Neuron (in vitro differentiated cells): Measurements from ENCODE around the gene RANBP3L.

Experiments
- H2AFZ ChIP-seq: one replicate; pipeline ENCODE4 v1.6.1; 2013; ENCODE audit warnings: low read depth, mild to moderate bottlenecking, inconsistent platforms, low read length, moderate library complexity
- H3K27me3 ChIP-seq: one replicate; pipeline ENCODE4 v1.6.1; 2013; ENCODE audit warnings: low read length; ENCODE audit not compliant: insufficient read depth
- H3K36me3 ChIP-seq: one replicate; pipeline ENCODE4 v1.6.1; 2013; ENCODE audit warnings: low read length; ENCODE audit not compliant: insufficient read depth
- H3K4me1 ChIP-seq: one replicate; pipeline ENCODE4 v1.6.1; 2013; ENCODE audit warnings: low read length; ENCODE audit not compliant: insufficient read depth
- H3K4me3 ChIP-seq: 2 replicates; pipeline ENCODE4 v1.5.1; 2013; ENCODE audit warnings: mild to moderate bottlenecking, low read length, moderate library complexity
- H3K9me3 ChIP-seq: one replicate; pipeline ENCODE4 v1.6.1; 2013; ENCODE audit warnings: low read length

Gene RANBP3L

DNA sequence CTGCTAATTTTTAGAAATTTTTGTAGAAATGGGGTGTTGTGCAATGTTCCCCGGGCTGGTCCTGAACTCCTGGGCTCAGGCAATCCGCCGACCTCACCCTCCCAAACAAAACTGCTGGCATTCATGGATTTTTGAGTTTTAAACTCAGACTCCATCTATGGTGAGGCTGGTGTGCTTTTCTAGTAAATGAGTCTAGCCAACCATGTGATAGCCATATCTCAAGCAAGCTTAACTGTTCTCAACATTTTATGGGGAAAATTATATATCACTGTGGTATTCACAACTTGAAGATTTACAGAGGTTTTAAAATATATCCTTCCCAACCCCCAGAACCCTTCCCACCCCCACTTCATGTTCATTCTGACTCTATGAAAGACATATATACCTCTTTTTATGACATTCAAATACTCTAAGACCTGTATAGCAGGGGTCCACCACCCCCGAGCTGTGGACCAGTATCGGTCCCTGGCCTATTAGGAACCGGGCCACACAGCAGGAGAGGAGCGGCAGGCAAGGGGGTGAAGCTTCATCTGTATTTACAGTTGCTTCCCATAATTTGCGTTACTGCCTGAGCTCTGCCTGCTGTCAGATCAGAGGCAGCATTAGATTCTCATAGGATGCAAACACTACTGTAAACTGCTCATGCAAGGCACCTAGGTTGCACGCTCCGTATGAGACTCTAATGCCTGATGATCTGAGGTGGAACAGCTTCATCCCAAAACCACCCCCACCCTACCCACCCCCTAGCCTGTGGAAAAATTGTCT lies 55.5 kb downstream of the RANBP3L start:
- H3K4me1 ChIP-seq, result peaks cover 4% of the 10 kb centered on the region
- H3K9me3 ChIP-seq, result peaks cover 5% of the 10 kb centered on the region
- no peaks in the 10 kb centered on the region for H3K36me3 ChIP-seq
- H2AFZ ChIP-seq, result no peak overlapping the region
- no peak overlapping the region for H3K4me3 ChIP-seq
- no peaks in the 10 kb centered on the region for H3K27me3 ChIP-seq

DNA sequence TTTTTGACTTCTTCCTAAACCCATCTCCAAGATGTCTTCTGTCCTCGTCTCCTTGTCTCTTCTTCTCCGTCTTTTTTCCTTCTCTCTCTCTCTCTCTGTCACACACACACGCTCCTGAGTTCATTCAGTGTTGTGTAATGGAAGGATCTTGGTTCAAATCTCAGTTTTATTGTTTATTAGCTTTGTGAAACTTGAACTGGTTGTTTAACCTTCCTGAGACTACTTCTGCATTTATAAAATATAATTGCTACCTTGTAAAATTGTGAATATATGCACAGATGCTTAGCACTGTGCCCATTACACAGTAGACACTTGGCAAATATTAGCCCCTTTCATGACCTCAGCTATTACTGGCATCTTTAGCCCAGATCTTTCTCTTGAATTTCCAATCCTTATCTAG lies 57.6 kb downstream of the RANBP3L start:
- Histone ChIP-seq H3K4me3 (no peak overlapping the region), H3K4me1 (peaks cover 19% of the 10 kb centered on the region), H3K9me3 (peaks cover 5% of the 10 kb centered on the region), H3K27me3 (no peaks in the 10 kb centered on the region), H2AFZ (no peak overlapping the region), H3K36me3 (no peaks in the 10 kb centered on the region)

DNA sequence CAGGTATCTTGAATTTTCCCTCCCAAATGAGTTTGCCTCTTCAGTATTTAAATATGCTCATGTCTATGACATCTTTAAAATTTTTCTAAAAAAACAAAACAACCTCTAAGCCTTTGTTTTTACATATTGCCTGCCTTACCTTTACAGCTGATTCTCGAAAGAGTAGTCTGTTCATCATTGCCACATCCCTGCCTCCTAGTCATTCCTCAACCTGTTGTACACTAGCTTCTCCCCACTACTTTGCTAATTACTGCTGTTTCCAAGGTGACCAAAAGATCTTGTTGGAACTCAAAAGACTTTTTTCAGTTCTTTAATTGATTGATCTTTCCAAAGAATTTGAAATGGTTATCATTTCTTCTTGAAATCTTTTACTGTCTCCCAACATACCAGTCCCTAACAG lies 58.0 kb downstream of the RANBP3L start:
- H3K36me3 ChIP-seq, result no peaks in the 10 kb centered on the region
- no peak overlapping the region for H3K4me3 ChIP-seq

DNA sequence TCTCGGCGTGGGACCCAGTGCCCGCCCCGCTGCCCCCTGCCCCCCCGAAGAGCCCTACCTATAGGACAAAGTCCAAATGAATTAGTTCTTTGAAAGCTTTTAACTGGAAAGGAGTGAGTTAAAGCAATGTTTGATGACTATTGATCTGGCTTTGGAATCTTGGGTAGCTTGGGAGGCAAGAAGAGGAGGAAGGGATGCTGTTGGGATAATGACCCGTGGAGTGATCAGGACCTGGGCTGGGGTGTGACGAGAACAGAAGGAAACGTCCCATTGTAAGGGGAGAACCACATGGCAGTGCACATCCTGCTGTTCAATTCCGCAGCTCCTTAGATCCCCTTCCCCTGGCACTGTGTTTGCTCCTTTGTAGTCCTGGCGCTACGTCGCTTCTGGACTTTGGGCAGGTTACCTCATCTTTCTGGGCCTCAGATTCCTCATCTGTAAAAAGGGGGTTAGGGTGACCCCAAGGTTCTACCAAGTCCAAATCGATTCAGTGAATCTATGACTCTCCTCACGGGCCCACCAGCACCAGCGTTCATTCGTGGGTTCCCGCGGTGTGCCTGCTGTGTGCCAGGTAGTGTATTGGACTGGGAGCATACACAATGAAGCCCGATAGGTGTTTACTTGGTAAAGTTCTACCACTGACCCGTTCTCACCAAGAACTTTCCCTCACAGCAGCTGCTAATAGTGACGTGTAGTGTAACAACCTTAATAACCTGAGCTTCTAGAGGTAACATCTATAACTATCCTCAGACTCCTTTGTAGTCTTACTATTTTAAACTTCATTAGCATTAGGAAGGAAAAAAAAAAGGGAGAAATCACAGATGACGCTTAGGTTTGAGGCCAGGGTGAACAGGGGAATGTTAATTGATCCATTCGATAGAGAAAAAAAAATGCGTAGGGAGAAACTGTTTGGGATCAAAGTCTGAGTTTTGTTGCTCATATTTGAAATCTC lies 58.9 kb downstream of the RANBP3L start:
- Histone ChIP-seq H3K36me3 (no peaks in the 10 kb centered on the region), H3K9me3 (peaks cover 5% of the 10 kb centered on the region), H3K4me1 (peaks cover 29% of the 10 kb centered on the region), H3K27me3 (no peaks in the 10 kb centered on the region), H3K4me3 (peak overlapping the region; percentile 91), H2AFZ (no peak overlapping the region)

More for the DNA sequence above, 58.0 kb downstream of the RANBP3L start:
- Histone ChIP-seq H3K9me3 (peaks cover 5% of the 10 kb centered on the region), H2AFZ (no peak overlapping the region), H3K4me1 (peaks cover 21% of the 10 kb centered on the region), H3K27me3 (no peaks in the 10 kb centered on the region)

DNA sequence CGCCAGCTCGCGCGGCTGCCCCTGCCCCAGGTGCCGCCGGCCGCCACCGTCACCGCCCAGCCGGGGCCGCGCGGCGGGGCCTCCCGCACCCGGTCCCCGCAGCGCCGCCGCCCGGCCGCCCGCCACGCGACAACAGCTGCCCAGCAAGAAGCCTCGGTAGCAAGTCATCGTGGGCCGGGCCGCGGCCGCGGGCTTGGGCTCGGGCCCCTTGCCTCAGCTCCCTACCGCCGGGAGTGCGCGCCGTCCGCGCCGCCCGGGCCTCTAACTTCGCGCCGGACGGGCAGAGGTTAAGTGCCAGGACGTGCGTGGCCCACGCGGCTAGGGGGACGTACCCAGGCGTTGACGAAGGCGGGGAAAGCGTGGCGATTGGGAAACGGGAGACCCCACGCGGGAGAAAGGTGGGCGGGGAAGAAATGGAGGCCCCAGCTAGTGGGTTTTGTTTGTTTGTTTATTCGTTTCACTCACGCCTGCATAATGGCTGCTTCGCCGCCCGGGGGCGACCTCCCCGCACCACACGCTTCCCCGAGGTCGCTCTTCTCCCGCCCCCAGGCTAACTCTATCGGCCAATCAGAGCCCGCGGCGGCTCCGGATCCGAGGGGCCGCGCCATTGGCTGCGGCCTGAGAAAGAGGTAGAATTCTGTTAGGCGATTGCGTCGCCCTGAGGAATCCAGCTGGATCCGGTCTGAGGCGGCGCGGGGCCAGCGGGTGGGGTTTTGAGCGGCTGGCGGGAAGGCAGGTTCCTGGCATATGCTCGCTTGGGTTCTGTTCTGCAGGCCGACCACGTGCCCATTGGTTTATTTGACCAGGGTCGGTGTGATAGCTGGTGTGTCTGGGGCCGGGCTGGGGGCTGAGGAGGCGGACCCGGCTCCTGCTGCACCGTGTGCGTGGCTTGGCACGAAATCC lies 59.8 kb downstream of the RANBP3L start, which contains the start of gene NADK2:
NADK2 (minus strand) TSS at position 295 of the 903 bp plus-strand sequence; CDS start at position 168, 127 bp downstream.
- Histone ChIP-seq H3K36me3 (no peaks in the 10 kb centered on the region), H2AFZ (no peak within 1 kb of the TSS), H3K4me3 (peak within 1 kb of the TSS; percentile 91), H3K4me1 (peaks cover 37% of the 10 kb centered on the region), H3K27me3 (no peaks in the 10 kb centered on the region), H3K9me3 (peaks cover 5% of the 10 kb centered on the region)

DNA sequence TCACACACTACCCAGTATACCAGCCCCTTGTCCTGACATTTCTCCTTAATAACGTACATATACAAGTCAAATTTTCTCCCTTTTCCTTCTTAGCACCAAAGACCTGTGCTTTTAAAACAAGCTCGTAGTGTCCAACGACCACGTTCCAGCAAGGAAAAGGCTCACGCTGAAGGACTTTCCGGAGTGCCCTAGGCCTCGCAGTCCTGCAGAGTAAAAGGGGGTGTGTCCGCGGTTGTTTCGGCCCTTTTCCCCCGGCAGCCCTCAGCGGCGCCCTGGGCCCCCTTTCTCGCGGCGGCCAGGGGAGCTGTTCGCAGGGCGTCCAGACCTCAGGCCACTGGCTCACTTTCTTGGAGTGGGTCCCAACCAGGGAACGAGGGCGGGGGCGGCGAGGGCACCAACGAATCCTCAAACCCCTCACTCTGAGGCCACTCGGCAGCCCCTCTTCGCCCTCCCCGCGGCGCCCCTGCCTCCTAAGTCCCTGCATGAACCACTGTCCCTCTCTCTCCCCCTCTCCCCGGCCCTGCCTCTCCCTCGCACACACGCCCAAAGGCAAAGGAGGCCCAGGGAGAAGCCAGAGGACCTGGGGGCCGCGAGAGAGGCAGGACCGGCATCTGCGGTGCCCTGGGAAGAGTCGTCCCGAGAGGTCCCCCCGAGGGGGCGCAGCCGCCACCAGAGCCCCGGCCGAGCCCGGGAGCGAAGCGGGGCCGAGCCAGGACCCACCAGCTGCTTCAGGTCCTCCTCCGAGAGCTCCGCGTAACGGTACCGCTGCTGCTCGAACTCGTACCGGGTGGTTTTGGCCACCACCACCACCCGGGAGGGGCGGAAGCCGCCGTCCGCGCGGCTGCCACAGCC lies 60.7 kb downstream of the RANBP3L start:
- Histone ChIP-seq H3K4me1 (peaks cover 37% of the 10 kb centered on the region), H3K27me3 (no peaks in the 10 kb centered on the region), H3K36me3 (no peaks in the 10 kb centered on the region), H2AFZ (no peak overlapping the region), H3K9me3 (peaks cover 6% of the 10 kb centered on the region), H3K4me3 (peak overlapping the region; percentile 91)

DNA sequence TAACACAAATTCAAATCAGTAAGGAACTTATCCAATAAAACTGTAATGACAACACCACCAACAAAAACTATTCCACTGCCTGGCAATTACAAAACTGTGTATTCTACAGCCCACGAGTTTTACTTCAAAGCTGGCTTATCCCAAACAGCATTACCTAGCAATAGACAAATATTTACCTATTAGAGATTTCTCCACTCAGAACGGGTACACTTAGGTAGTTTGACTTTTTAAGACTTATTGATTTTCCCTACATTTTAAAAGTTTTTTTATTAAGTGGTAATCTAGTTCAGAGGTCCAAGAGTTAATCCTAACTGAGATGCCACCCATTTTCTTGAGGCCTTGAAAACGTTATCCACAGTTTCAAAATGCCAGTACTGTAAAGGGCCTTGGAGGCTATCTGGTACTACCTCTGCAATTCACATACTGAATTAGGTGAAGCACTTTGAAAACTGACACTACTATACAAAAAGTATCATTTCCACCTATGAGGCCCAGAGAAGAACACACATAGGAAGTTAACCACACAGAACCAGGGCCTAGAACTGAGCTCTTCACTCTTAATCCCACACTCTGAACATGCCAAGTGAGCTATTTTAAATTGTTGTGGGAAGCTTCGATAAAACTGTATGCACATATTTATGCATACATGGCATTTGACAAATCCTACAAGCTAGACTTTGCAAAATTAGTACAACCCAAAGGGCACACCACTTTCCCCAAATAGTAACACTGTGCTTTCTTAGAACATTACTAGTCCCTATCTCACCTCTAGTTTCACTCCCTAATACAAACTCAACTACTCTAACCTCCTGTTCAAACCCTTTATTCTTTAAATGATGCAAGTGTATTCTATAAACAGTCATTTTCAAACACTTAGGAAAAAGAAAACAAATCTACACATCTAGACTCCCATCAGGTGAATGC lies 62.1 kb downstream of the RANBP3L start:
- H3K4me3 ChIP-seq, result peak overlapping the region; percentile 91

DNA sequence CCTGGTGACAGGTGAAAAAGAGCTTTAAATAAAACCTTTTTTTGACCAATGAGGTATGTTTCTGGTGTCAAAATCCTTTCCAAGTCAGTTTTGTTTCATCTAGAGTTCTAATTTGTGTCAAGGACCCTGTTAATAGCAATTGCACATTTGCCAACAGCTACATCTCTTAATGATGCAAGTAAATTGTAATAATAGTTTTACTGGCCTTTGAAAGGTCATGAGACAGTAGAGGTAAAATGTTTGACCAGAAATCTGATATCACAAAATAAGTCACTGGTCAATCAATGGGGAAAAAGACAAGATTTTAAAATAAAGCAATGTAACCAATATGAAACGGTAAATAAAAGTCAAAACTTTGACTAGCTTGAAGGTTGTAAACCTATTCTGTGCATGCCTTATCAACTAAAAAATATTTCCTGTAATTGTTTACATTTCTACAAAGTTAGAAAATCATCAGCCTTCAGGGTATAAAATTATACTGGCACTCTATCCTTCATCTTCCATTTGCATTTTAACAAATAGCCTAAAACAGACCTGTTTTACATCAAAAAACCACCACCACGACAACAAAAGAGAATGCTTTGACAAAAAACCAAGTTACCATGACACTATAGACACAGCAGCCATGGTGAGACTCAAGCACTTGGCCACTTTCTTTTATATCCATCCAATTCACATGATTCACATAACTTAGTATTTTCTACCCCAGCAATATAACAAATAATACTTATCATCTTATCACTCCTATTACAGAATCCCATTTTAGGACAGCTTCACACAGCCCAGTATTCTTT lies 63.0 kb downstream of the RANBP3L start:
- Histone ChIP-seq H3K4me1 (peaks cover 37% of the 10 kb centered on the region), H2AFZ (no peak overlapping the region), H3K27me3 (no peaks in the 10 kb centered on the region), H3K36me3 (no peaks in the 10 kb centered on the region), H3K9me3 (peaks cover 8% of the 10 kb centered on the region), H3K4me3 (peak overlapping the region; percentile 91)

More for the DNA sequence above, 62.1 kb downstream of the RANBP3L start:
- Histone ChIP-seq H3K4me1 (peaks cover 37% of the 10 kb centered on the region), H3K9me3 (peaks cover 6% of the 10 kb centered on the region), H3K36me3 (no peaks in the 10 kb centered on the region), H2AFZ (no peak overlapping the region), H3K27me3 (no peaks in the 10 kb centered on the region)

DNA sequence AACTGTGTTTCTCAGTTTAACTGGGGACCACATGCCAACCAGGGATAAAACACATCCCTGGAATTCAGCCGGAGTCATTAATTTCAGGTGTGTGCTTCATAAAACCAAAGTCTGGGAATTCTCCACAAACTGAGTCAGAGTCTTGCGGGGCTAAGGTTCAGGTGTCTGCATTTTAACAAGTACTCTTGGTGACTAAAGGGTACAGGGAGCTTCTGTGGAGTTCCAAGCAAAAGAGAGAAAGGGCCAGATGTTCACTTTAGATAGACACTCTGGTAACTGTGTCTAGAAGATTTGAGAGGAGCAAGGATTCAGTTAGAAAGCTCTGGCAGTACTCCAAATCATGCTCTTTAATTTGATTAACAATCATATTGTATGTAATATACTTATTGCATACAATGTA lies 64.0 kb downstream of the RANBP3L start:
- Histone ChIP-seq H3K36me3 (no peaks in the 10 kb centered on the region), H3K27me3 (no peaks in the 10 kb centered on the region), H2AFZ (no peak overlapping the region), H3K4me3 (no peak overlapping the region), H3K9me3 (peaks cover 6% of the 10 kb centered on the region), H3K4me1 (peaks cover 37% of the 10 kb centered on the region)

DNA sequence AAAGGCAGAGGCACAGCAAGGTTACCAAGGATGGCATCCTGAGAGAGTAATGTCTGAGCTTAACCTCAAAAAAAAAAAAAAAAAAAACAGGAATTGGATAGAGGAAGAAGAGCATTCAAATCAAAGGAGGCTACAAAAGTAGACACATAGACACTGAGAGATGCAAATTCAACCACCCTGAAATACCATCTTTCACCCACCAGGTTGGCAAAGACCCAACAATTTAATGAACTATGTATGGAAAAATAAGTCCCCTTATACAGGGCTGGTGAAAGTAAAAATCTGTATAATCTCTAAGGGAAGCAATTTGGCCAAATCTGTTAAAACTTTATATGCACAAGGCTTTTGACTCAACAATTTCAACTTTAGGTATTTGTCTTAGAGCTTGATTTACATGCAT lies 64.9 kb downstream of the RANBP3L start:
- Histone ChIP-seq H3K9me3 (peaks cover 3% of the 10 kb centered on the region), H3K4me1 (peaks cover 33% of the 10 kb centered on the region), H3K4me3 (no peak overlapping the region), H2AFZ (no peak overlapping the region), H3K36me3 (no peaks in the 10 kb centered on the region), H3K27me3 (no peaks in the 10 kb centered on the region)
